ENCODE results near the gene YKT6.
A peak's percentile ranks its signal among the peaks of the same experiment; 100 is the strongest.

Gene YKT6

GRCh38 chr7:44153948-44154335, 46.8 kb upstream of the YKT6 start:
- H3K9me3 ChIP-seq (replicated peaks in 1 of 2; ENCODE audit: control insufficient read depth in 2 of 2, insufficient read depth in 1 of 2, low read depth in 1 of 2, low read length in 2 of 2) = no peaks in the 10 kb centered on the region
- peak overlapping the region; percentile 60 for H3K23ac ChIP-seq (ENCODE audit: low read depth, low read length, poor library complexity)
- H3K27ac ChIP-seq (replicated peaks; ENCODE audit: low read length) = no peak overlapping the region
- no peak overlapping the region for H3K14ac ChIP-seq (ENCODE audit: low read length)
- H2BK120ac ChIP-seq (ENCODE audit: low read depth, low read length) = no peak overlapping the region
- no peak overlapping the region for H3K4me3 ChIP-seq (ENCODE audit: low read length in 2 of 2)
- H2BK15ac ChIP-seq (ENCODE audit: low read length) = no peak overlapping the region
- peaks cover 0 to 82% (median 0%) of the 10 kb centered on the region in 3 experiments for H3K27me3 ChIP-seq (ENCODE audit: control insufficient read depth in 3 of 3, insufficient read depth in 3 of 3, low read depth in 1 of 3, low read length in 3 of 3)
- no peaks in the 10 kb centered on the region for H3K36me3 ChIP-seq (replicated peaks in 1 of 2; ENCODE audit: control insufficient read depth in 2 of 2, insufficient read depth in 2 of 2, low read length in 2 of 2)
- no peaks in the 10 kb centered on the region for H3K79me1 ChIP-seq (ENCODE audit: low read depth, low read length)
- H4K91ac ChIP-seq (ENCODE audit: low read depth, low read length, poor library complexity) = no peak overlapping the region
- H3K18ac ChIP-seq (ENCODE audit: low read length) = peak overlapping the region; percentile 11
- H3K4me1 ChIP-seq (ENCODE audit: control insufficient read depth in 2 of 2, insufficient read depth in 1 of 2, low read depth in 1 of 2, low read length in 2 of 2) = peaks cover 0 to 6% of the 10 kb centered on the region in 2 donors
- H2BK5ac ChIP-seq (ENCODE audit: low read length) = no peak overlapping the region
- no peak for DNase-seq (ENCODE audit: low spot score)
- no CpG with 5 or more reads among the region's 5 CpGs for WGBS, 2 donors (ENCODE audit: extremely low coverage in 2 of 2, insufficient read length in 2 of 2, insufficient replicate concordance in 1 of 2)
- H2BK12ac ChIP-seq (ENCODE audit: low read length) = no peak overlapping the region
- H4K8ac ChIP-seq (ENCODE audit: low read depth, low read length) = peak overlapping the region; percentile 44
- H3K4me2 ChIP-seq (ENCODE audit: insufficient read depth, low read length, poor library complexity, severe bottlenecking) = no peak overlapping the region
- H3K4ac ChIP-seq (ENCODE audit: low read length) = no peak overlapping the region
- peak overlapping the region; percentile 30 for H3K9ac ChIP-seq (ENCODE audit: low read depth, low read length, poor library complexity)
- H2AFZ ChIP-seq (ENCODE audit: low read length) = no peak overlapping the region
- H2AK5ac ChIP-seq (ENCODE audit: low read depth, low read length) = no peak overlapping the region

DNA sequence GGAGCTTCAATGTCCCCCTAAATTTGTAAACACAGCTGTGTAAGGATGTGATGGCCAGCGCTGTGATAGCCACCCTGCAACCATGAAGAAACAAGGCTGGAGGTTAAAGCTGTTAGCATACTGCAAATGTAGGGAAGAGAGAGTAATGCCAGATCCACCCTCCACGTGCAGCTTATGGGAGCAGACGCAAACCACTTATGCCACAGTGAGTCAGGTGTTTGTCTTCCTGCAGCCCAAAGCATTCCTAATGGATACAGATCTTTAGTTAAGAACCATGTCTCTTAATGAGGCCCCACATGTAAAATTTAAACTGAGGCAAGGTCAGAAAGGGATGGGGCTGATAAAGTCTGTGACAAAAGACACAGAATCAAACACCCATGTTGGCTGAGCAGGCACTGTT, 46.1 kb upstream of the YKT6 start:
- no peak overlapping the region for H2BK15ac ChIP-seq (ENCODE audit: low read length)
- H4K91ac ChIP-seq (ENCODE audit: low read depth, low read length, poor library complexity) = no peak overlapping the region
- H3K23ac ChIP-seq (ENCODE audit: low read depth, low read length, poor library complexity) = no peak overlapping the region
- H3K4me2 ChIP-seq (ENCODE audit: insufficient read depth, low read length, poor library complexity, severe bottlenecking) = no peak overlapping the region
- H3K14ac ChIP-seq (ENCODE audit: low read length) = no peak overlapping the region
- H3K4ac ChIP-seq (ENCODE audit: low read length) = no peak overlapping the region
- no peaks in the 10 kb centered on the region for H3K9me3 ChIP-seq (replicated peaks in 1 of 2; ENCODE audit: control insufficient read depth in 2 of 2, insufficient read depth in 1 of 2, low read depth in 1 of 2, low read length in 2 of 2)
- WGBS, 2 donors (ENCODE audit: extremely low coverage in 2 of 2, insufficient read length in 2 of 2, insufficient replicate concordance in 1 of 2) = no CpG with 5 or more reads among the region's 3 CpGs
- no peak overlapping the region for H4K8ac ChIP-seq (ENCODE audit: low read depth, low read length)
- H3K18ac ChIP-seq (ENCODE audit: low read length) = no peak overlapping the region
- peaks cover 0 to 82% (median 0%) of the 10 kb centered on the region in 3 experiments for H3K27me3 ChIP-seq (ENCODE audit: control insufficient read depth in 3 of 3, insufficient read depth in 3 of 3, low read depth in 1 of 3, low read length in 3 of 3)
- H3K9ac ChIP-seq (ENCODE audit: low read depth, low read length, poor library complexity) = no peak overlapping the region
- no peak overlapping the region for H2BK120ac ChIP-seq (ENCODE audit: low read depth, low read length)
- no peak for DNase-seq (ENCODE audit: low spot score)
- no peaks in the 10 kb centered on the region for H3K79me1 ChIP-seq (ENCODE audit: low read depth, low read length)
- H3K4me3 ChIP-seq (ENCODE audit: low read length in 2 of 2) = no peak overlapping the region
- H3K27ac ChIP-seq (replicated peaks; ENCODE audit: low read length) = no peak overlapping the region
- H2AFZ ChIP-seq (ENCODE audit: low read length) = no peak overlapping the region
- H3K4me1 ChIP-seq (ENCODE audit: control insufficient read depth in 2 of 2, insufficient read depth in 1 of 2, low read depth in 1 of 2, low read length in 2 of 2) = peaks cover 0 to 6% of the 10 kb centered on the region in 2 donors
- H2BK5ac ChIP-seq (ENCODE audit: low read length) = no peak overlapping the region
- H3K36me3 ChIP-seq (replicated peaks in 1 of 2; ENCODE audit: control insufficient read depth in 2 of 2, insufficient read depth in 2 of 2, low read length in 2 of 2) = no peaks in the 10 kb centered on the region
- no peak overlapping the region for H2AK5ac ChIP-seq (ENCODE audit: low read depth, low read length)
- H2BK12ac ChIP-seq (ENCODE audit: low read length) = no peak overlapping the region

GRCh38 chr7:44155191-44156185, 45.3 kb upstream of the YKT6 start:
- no peak overlapping the region for H2BK15ac ChIP-seq (ENCODE audit: low read length)
- H2BK120ac ChIP-seq (ENCODE audit: low read depth, low read length) = no peak overlapping the region
- H3K4me2 ChIP-seq (ENCODE audit: insufficient read depth, low read length, poor library complexity, severe bottlenecking) = no peak overlapping the region
- peaks cover 0 to 6% of the 10 kb centered on the region in 2 donors for H3K4me1 ChIP-seq (ENCODE audit: control insufficient read depth in 2 of 2, insufficient read depth in 1 of 2, low read depth in 1 of 2, low read length in 2 of 2)
- no peak overlapping the region for H2AFZ ChIP-seq (ENCODE audit: low read length)
- no peak overlapping the region for H4K91ac ChIP-seq (ENCODE audit: low read depth, low read length, poor library complexity)
- H4K8ac ChIP-seq (ENCODE audit: low read depth, low read length) = no peak overlapping the region
- no peak overlapping the region for H2BK12ac ChIP-seq (ENCODE audit: low read length)
- no peak overlapping the region for H2AK5ac ChIP-seq (ENCODE audit: low read depth, low read length)
- no peak overlapping the region for H3K9ac ChIP-seq (ENCODE audit: low read depth, low read length, poor library complexity)
- peak overlapping the region; percentile 22 for H3K18ac ChIP-seq (ENCODE audit: low read length)
- H3K36me3 ChIP-seq (replicated peaks in 1 of 2; ENCODE audit: control insufficient read depth in 2 of 2, insufficient read depth in 2 of 2, low read length in 2 of 2) = no peaks in the 10 kb centered on the region
- H3K79me1 ChIP-seq (ENCODE audit: low read depth, low read length) = no peaks in the 10 kb centered on the region
- H3K27ac ChIP-seq (replicated peaks; ENCODE audit: low read length) = no peak overlapping the region
- no peak overlapping the region for H3K14ac ChIP-seq (ENCODE audit: low read length)
- H3K4me3 ChIP-seq (ENCODE audit: low read length in 2 of 2) = no peak overlapping the region
- no peaks in the 10 kb centered on the region for H3K9me3 ChIP-seq (replicated peaks in 1 of 2; ENCODE audit: control insufficient read depth in 2 of 2, insufficient read depth in 1 of 2, low read depth in 1 of 2, low read length in 2 of 2)
- WGBS, 2 donors (ENCODE audit: extremely low coverage in 2 of 2, insufficient read length in 2 of 2, insufficient replicate concordance in 1 of 2) = no CpG with 5 or more reads among the region's 8 CpGs
- H3K4ac ChIP-seq (ENCODE audit: low read length) = no peak overlapping the region
- peak overlapping the region; percentile 40 for H3K23ac ChIP-seq (ENCODE audit: low read depth, low read length, poor library complexity)
- H2BK5ac ChIP-seq (ENCODE audit: low read length) = no peak overlapping the region
- H3K27me3 ChIP-seq (ENCODE audit: control insufficient read depth in 3 of 3, insufficient read depth in 3 of 3, low read depth in 1 of 3, low read length in 3 of 3) = peaks cover 0 to 82% (median 0%) of the 10 kb centered on the region in 3 experiments
- no peak for DNase-seq (ENCODE audit: low spot score)

DNA sequence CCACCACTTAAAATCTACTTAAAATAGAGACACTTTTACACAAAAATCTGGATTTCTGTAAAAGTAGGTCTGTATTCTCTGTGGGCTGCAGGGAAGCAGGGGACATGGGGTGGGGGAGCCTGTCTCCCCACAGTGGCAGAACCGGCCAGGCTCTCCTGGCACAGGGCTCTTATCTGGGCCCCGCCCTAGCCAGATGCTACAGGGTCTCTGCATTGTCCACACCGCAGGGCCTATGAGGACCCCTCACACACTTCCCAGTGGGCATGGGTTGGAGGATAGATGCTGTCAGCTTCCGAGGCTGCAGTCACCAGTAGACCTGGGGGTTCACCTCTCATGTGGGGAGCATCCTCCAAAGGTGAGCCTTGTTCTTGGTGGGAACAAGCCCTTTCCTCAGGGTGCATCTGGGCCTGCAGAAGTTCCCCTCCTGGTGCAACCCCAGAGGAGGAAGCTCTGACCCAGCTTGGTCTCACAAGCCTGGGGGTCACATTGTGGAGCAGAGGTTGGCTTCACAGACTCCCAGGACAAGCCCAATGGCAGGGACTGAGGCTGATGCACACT, 44.2 kb upstream of the YKT6 start:
- no peak overlapping the region for H2BK12ac ChIP-seq (ENCODE audit: low read length)

More for the DNA sequence above, 44.2 kb upstream of the YKT6 start:
- Histone ChIP-seq H3K4me3 (ENCODE audit: low read length in 2 of 2) (no peak overlapping the region), H3K27ac (replicated peaks; ENCODE audit: low read length) (no peak overlapping the region), H3K18ac (ENCODE audit: low read length) (no peak overlapping the region), H3K79me1 (ENCODE audit: low read depth, low read length) (no peaks in the 10 kb centered on the region), H3K36me3 (replicated peaks in 1 of 2; ENCODE audit: control insufficient read depth in 2 of 2, insufficient read depth in 2 of 2, low read length in 2 of 2) (no peaks in the 10 kb centered on the region), H2BK15ac (ENCODE audit: low read length) (no peak overlapping the region), H3K4me2 (ENCODE audit: insufficient read depth, low read length, poor library complexity, severe bottlenecking) (no peak overlapping the region), H2BK5ac (ENCODE audit: low read length) (no peak overlapping the region), H3K4me1 (ENCODE audit: control insufficient read depth in 2 of 2, insufficient read depth in 1 of 2, low read depth in 1 of 2, low read length in 2 of 2) (peaks cover 0 to 6% of the 10 kb centered on the region in 2 donors), H3K9me3 (replicated peaks in 1 of 2; ENCODE audit: control insufficient read depth in 2 of 2, insufficient read depth in 1 of 2, low read depth in 1 of 2, low read length in 2 of 2) (no peaks in the 10 kb centered on the region), H3K9ac (ENCODE audit: low read depth, low read length, poor library complexity) (peak overlapping the region; percentile 1), H3K4ac (ENCODE audit: low read length) (no peak overlapping the region), H3K14ac (ENCODE audit: low read length) (no peak overlapping the region), H3K23ac (ENCODE audit: low read depth, low read length, poor library complexity) (peak overlapping the region; percentile 17), H3K27me3 (ENCODE audit: control insufficient read depth in 3 of 3, insufficient read depth in 3 of 3, low read depth in 1 of 3, low read length in 3 of 3) (peaks cover 0 to 79% (median 0%) of the 10 kb centered on the region in 3 experiments), H4K91ac (ENCODE audit: low read depth, low read length, poor library complexity) (no peak overlapping the region), H2AFZ (ENCODE audit: low read length) (no peak overlapping the region), H2AK5ac (ENCODE audit: low read depth, low read length) (no peak overlapping the region), H2BK120ac (ENCODE audit: low read depth, low read length) (no peak overlapping the region), H4K8ac (ENCODE audit: low read depth, low read length) (no peak overlapping the region)
- no peak for DNase-seq (ENCODE audit: low spot score)
- no CpG with 5 or more reads among the region's 4 CpGs for WGBS, 2 donors (ENCODE audit: extremely low coverage in 2 of 2, insufficient read length in 2 of 2, insufficient replicate concordance in 1 of 2)

Data from neuronal stem cell (in vitro differentiated cells).